MM.1S (cell line): ENCODE measurements around the gene DNAAF5.
"Not testable (repeated sequence)": the region's sequence is repeated elsewhere in the genome, so short reads cannot be mapped to it uniquely, and the experiment has no call there.

Source experiments
- DNase-seq: peaks from one replicate; pipeline ENCODE4 v3.0.0-alpha.2; 2015
- H2AFZ ChIP-seq: fragments of 300-600 bp; sonication (generic); 2 replicates; pipeline ENCODE4 v1.6.0; 2016; ENCODE audit warnings: antibody characterized with exemption, low read length
- H3F3A ChIP-seq: fragments of 300-600 bp; sonication (generic); 2 replicates; pipeline ENCODE4 v1.6.1; 2016; ENCODE audit warnings: mild to moderate bottlenecking, antibody characterized with exemption, low read length, moderate library complexity, mixed read lengths; ENCODE audit not compliant: insufficient read depth
- H3K27ac ChIP-seq: fragments of 300-600 bp; sonication (generic); 2 replicates; pipeline ENCODE4 v1.5.1; 2016; ENCODE audit warnings: mild to moderate bottlenecking, low read length
- H3K27me3 ChIP-seq: fragments of 300-600 bp; sonication (generic); replicated peaks from 2 replicates; pipeline ENCODE4 v1.6.0; 2016; ENCODE audit warnings: low read length; ENCODE audit not compliant: insufficient read depth
- H3K36me3 ChIP-seq: fragments of 300-600 bp; sonication (generic); replicated peaks from 2 replicates; pipeline ENCODE4 v1.6.1; 2016; ENCODE audit warnings: mild to moderate bottlenecking, low read length, mixed read lengths; ENCODE audit not compliant: insufficient read depth
- H3K4me1 ChIP-seq: fragments of 300-600 bp; sonication (generic); 2 replicates; pipeline ENCODE4 v1.6.1; 2016; ENCODE audit warnings: low read length, mixed read lengths
- H3K4me2 ChIP-seq: fragments of 300-600 bp; sonication (generic); 2 replicates; pipeline ENCODE4 v1.6.0; 2016; ENCODE audit warnings: low read depth, low read length
- H3K4me3 ChIP-seq: fragments of 300-600 bp; sonication (generic); 2 replicates; pipeline ENCODE4 v1.5.1; 2016; ENCODE audit warnings: low read length, mixed read lengths
- H3K79me2 ChIP-seq: fragments of 300-600 bp; sonication (generic); 2 replicates; pipeline ENCODE4 v1.6.1; 2016; ENCODE audit warnings: mixed run types, low read length, mixed read lengths
- H3K9ac ChIP-seq: fragments of 300-600 bp; sonication (generic); 2 replicates; pipeline ENCODE4 v1.6.1; 2016; ENCODE audit warnings: low read length, mixed read lengths
- H3K9me2 ChIP-seq: fragments of 300-600 bp; sonication (generic); replicated peaks from 2 replicates; pipeline ENCODE4 v1.6.1; 2016; ENCODE audit warnings: mild to moderate bottlenecking, low read length, mixed read lengths; ENCODE audit not compliant: insufficient read depth
- H3K9me3 ChIP-seq: fragments of 300-600 bp; sonication (generic); replicated peaks from 2 replicates; pipeline ENCODE4 v1.6.1; 2016; ENCODE audit warnings: mild to moderate bottlenecking, low read length, mixed read lengths; ENCODE audit not compliant: insufficient read depth
- H4K20me1 ChIP-seq: fragments of 300-600 bp; sonication (generic); 2 replicates; pipeline ENCODE4 v1.6.1; 2016; ENCODE audit warnings: mild to moderate bottlenecking, low read length, moderate library complexity, mixed read lengths; ENCODE audit not compliant: insufficient read depth
- CTCF ChIP-seq: fragments of 300-600 bp; sonication (generic); IDR thresholded peaks from 2 replicates; pipeline ENCODE4 v1.5.1; 2016; ENCODE audit warnings: antibody characterized with exemption, low read length, mixed read lengths
- EZH2 ChIP-seq: fragments of 300-600 bp; sonication (generic); optimal IDR thresholded peaks from 2 replicates; pipeline ENCODE3; 2017; ENCODE audit warnings: low read depth, mild to moderate bottlenecking, antibody characterized with exemption, low read length, mixed read lengths
- EZH2phosphoT487 ChIP-seq: fragments of 300-600 bp; sonication (generic); IDR thresholded peaks from 2 replicates; pipeline ENCODE4 v1.6.1; 2018; ENCODE audit warnings: antibody characterized with exemption, low read length

DNAAF5 gene

DNA sequence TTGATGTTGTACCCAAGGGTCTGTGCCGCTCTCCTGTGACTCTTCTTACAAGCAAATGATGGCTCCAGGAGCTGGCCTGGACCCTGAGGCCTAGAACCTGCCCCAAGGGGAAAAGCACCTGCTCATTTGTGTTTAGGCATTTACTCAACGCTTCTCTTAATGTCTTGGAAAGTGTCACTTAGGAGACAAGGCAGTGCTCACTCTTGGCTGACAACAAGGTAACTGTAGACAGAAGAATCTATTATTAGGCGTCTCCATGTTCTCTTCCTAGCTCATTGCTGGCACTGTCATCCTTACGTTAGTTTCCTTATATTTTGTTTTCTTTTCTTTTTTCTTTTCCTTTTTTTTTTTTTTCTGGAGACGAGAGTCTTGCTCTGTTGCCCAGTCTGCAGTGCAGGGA lies 67.7 kb downstream of the DNAAF5 start:
- no peak for TF ChIP-seq EZH2phosphoT487
- TF ChIP-seq EZH2: no peak
- TF ChIP-seq CTCF: no peak
- H3K36me3 ChIP-seq: no peaks in the 10 kb centered on the region

DNA sequence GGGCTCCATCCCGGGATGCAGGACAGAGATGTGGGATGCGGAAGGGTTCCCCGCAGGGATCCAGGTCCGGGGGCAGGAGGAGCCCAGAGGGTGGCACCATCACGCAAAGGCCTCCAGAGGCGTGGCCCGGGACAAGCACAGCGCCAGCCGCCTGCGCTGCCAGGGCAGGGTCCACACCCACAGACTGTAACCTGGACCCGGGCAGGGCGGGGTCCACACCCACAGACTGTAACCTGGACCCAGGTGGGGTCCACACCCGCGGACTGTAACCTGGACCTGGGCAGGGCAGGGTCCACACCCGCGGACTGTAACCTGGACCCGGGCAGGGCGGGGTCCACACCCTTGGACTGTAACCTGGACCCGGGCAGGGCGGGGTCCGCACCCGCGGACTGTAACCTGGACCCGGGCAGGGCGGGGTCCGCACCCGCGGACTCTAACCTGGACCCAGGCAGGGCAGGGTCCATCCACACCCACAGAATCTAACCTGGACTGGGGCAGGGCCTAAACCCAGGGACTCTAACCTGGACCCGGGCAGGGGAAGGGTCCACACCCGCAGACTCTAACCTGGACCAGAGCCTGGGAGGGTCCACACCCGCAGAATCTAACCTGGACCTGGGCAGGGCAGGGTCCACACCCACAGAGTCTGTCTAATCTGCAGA lies 68.3 kb downstream of the DNAAF5 start:
- Histone ChIP-seq H3F3A (no peaks in the 10 kb centered on the region), H3K27ac (no peak overlapping the region), H3K4me1 (no peaks in the 10 kb centered on the region), H3K36me3 (no peaks in the 10 kb centered on the region), H3K9me2 (no peaks in the 10 kb centered on the region), H3K4me2 (no peak overlapping the region), H4K20me1 (no peaks in the 10 kb centered on the region), H2AFZ (no peak overlapping the region), H3K4me3 (no peak overlapping the region), H3K27me3 (no peaks in the 10 kb centered on the region), H3K9ac (no peak overlapping the region), H3K9me3 (no peaks in the 10 kb centered on the region), H3K79me2 (no peaks in the 10 kb centered on the region)
- TF ChIP-seq EZH2phosphoT487 (no peak), CTCF (no peak), EZH2 (no peak)
- DNase-seq: no peak

More for the DNA sequence above, 67.7 kb downstream of the DNAAF5 start:
- Histone ChIP-seq H3K4me2 (no peak overlapping the region), H2AFZ (no peak overlapping the region), H3F3A (no peaks in the 10 kb centered on the region), H3K27me3 (no peaks in the 10 kb centered on the region), H3K9ac (no peak overlapping the region), H3K79me2 (no peaks in the 10 kb centered on the region), H3K9me3 (no peaks in the 10 kb centered on the region), H3K27ac (no peak overlapping the region), H3K4me3 (no peak overlapping the region), H3K9me2 (no peaks in the 10 kb centered on the region), H4K20me1 (no peaks in the 10 kb centered on the region), H3K4me1 (no peaks in the 10 kb centered on the region)
- no peak for DNase-seq

GRCh38 chr7:796434-797169 lies 70.1 kb downstream of the DNAAF5 start:
- not testable (repeated sequence) for H3K4me3 ChIP-seq, H3K9me2 ChIP-seq

GRCh38 chr7:798921-799470 lies 72.5 kb downstream of the DNAAF5 start:
- Histone ChIP-seq H2AFZ (no peak overlapping the region), H3K4me3 (no peak overlapping the region), H3K4me1 (no peaks in the 10 kb centered on the region), H3K9me3 (no peaks in the 10 kb centered on the region), H3K4me2 (no peak overlapping the region), H3K27me3 (no peaks in the 10 kb centered on the region), H3K36me3 (no peaks in the 10 kb centered on the region), H3K9me2 (no peaks in the 10 kb centered on the region), H3K27ac (no peak overlapping the region), H4K20me1 (no peaks in the 10 kb centered on the region), H3K9ac (no peak overlapping the region), H3K79me2 (no peaks in the 10 kb centered on the region), H3F3A (no peaks in the 10 kb centered on the region)
- TF ChIP-seq EZH2 (no peak), CTCF (no peak), EZH2phosphoT487 (no peak)
- DNase-seq: no peak

More at GRCh38 chr7:796434-797169, 70.1 kb downstream of the DNAAF5 start:
- not testable (repeated sequence) for H3K9me3 ChIP-seq, H3K27me3 ChIP-seq, H3K36me3 ChIP-seq, DNase-seq, H3F3A ChIP-seq, H3K4me1 ChIP-seq, H3K27ac ChIP-seq, H2AFZ ChIP-seq, H4K20me1 ChIP-seq, H3K9ac ChIP-seq, H3K79me2 ChIP-seq, H3K4me2 ChIP-seq
